ENCODE results near the gene PLP1. TPM values are rescaled to one million over a fixed set of nuclear protein-coding genes. Genes with fewer than 3 reads are reported as not detected.

The PLP1 gene
- total and polyA plus RNA-seq, 12 donors = 0.17 to 10.6 (median 6.1) TPM

GRCh38 chrX:103793545-103793940 is 16.9 kb downstream of the PLP1 start:
- TF ChIP-seq CTCF (IDR thresholded peaks at IDR 0.05) (no peak), POLR2A (IDR thresholded peaks at IDR 0.05) (no peak)
- no peaks in the 10 kb centered on the region for H3K9me3 ChIP-seq (replicated peaks in 1 of 3)
- no peak overlapping the region for H3K27ac ChIP-seq
- H3K4me3 ChIP-seq = no peak overlapping the region
- H3K36me3 ChIP-seq (replicated peaks in 1 of 2) = no peaks in the 10 kb centered on the region
- no peaks in the 10 kb centered on the region for H3K4me1 ChIP-seq (replicated peaks in 1 of 2)
- no peak for DNase-seq
- peaks cover 23% of the 10 kb centered on the region for H3K27me3 ChIP-seq
- WGBS, 4 donors = 62 to 82% (median 77%) methylated on average over 2 of the region's 2 CpGs
- intact Hi-C loops (cut with DNase I) = no loop called here

- Histone ChIP-seq H3K4me3 (no peak overlapping the region), H3K9me3 (replicated peaks in 1 of 3) (no peaks in the 10 kb centered on the region), H3K36me3 (replicated peaks in 1 of 2) (no peaks in the 10 kb centered on the region), H3K4me1 (replicated peaks in 1 of 2) (no peaks in the 10 kb centered on the region), H3K27me3 (peaks cover 23% of the 10 kb centered on the region), H3K27ac (no peak overlapping the region)
- no peak for DNase-seq
- 64 to 72% (median 69%) methylated on average over 2 to 4 of the region's 4 CpGs for WGBS, 4 donors
- no peak for TF ChIP-seq POLR2A (IDR thresholded peaks at IDR 0.05)
- intact Hi-C loops (cut with DNase I) = no loop called here
These were observed 17.5 kb downstream of the PLP1 start for GRCh38 chrX:103794119-103794518.

GRCh38 chrX:103797691-103798090 is 21.1 kb downstream of the PLP1 start:
- no peaks in the 10 kb centered on the region for H3K9me3 ChIP-seq (replicated peaks in 1 of 3)
- H3K27me3 ChIP-seq = peaks cover 29% of the 10 kb centered on the region
- H3K36me3 ChIP-seq (replicated peaks in 1 of 2) = no peaks in the 10 kb centered on the region
- TF ChIP-seq POLR2A (IDR thresholded peaks at IDR 0.05) (no peak), CTCF (IDR thresholded peaks at IDR 0.05) (no peak)
- H3K27ac ChIP-seq = no peak overlapping the region
- no peak for DNase-seq
- H3K4me3 ChIP-seq = no peak overlapping the region
- WGBS, 4 donors = 71 to 89% (median 84%) methylated on average over 2 of the region's 2 CpGs
- intact Hi-C loops (cut with DNase I) = no loop called here
- H3K4me1 ChIP-seq (replicated peaks in 1 of 2) = no peaks in the 10 kb centered on the region

- Histone ChIP-seq H3K9me3 (replicated peaks in 1 of 3) (no peaks in the 10 kb centered on the region), H3K27me3 (peaks cover 21% of the 10 kb centered on the region), H3K27ac (no peak overlapping the region), H3K4me3 (no peak overlapping the region), H3K36me3 (replicated peaks in 1 of 2) (no peaks in the 10 kb centered on the region), H3K4me1 (replicated peaks in 1 of 2) (no peaks in the 10 kb centered on the region)
- TF ChIP-seq POLR2A (IDR thresholded peaks at IDR 0.05) (no peak), CTCF (IDR thresholded peaks at IDR 0.05) (no peak)
- intact Hi-C loops (cut with DNase I) = no loop called here
- 60 to 90% (median 76%) methylated on average over 2 of the region's 2 CpGs for WGBS, 4 donors
- no peak for DNase-seq
These were observed 23.7 kb downstream of the PLP1 start for GRCh38 chrX:103800318-103800717.

GRCh38 chrX:103805860-103806259 is 29.2 kb downstream of the PLP1 start:
- no peak overlapping the region for H3K4me3 ChIP-seq
- no peak overlapping the region for H3K27ac ChIP-seq
- peaks cover 32% of the 10 kb centered on the region for H3K27me3 ChIP-seq
- TF ChIP-seq POLR2A (IDR thresholded peaks at IDR 0.05) = no peak
- no peak for TF ChIP-seq CTCF (IDR thresholded peaks at IDR 0.05)
- H3K4me1 ChIP-seq (replicated peaks in 1 of 2) = no peaks in the 10 kb centered on the region
- intact Hi-C loops (cut with DNase I) = no loop called here
- no peaks in the 10 kb centered on the region for H3K36me3 ChIP-seq (replicated peaks in 1 of 2)
- H3K9me3 ChIP-seq (replicated peaks in 1 of 3) = no peaks in the 10 kb centered on the region
- no peak for DNase-seq
